Subcutaneous adipose tissue (tissue), 4 donors: ENCODE measurements around the gene PAX5. TPM values are rescaled to one million over a fixed set of nuclear protein-coding genes. Genes with fewer than 3 reads are reported as not detected.

Source experiments
- CTCF ChIP-seq: fragments of 450-650 bp; IDR thresholded peaks from one replicate; pipeline ENCODE4 v1.5.1; 2016; ENCODE audit warnings: low read depth, mild to moderate bottlenecking, control low read depth, antibody characterized with exemption, moderate library complexity
- total RNA-seq, 4 donors: library from RNA; depleted of rRNA; stranded (reverse); fragments of >200 nt; gene quantifications; one replicate each; pipeline ENCODE4 v1.1.0, GENCODE V29; 2016

PAX5 gene
- total RNA-seq, 4 donors from 2014 or later, result under 0.01 to 0.19 (median 0.17) TPM; not detected in 1

- no peak for TF ChIP-seq CTCF
Observed at GRCh38 chr9:36895744-36896260, 138.3 kb downstream of the PAX5 start.

- no peak for TF ChIP-seq CTCF
Observed at GRCh38 chr9:36894695-36895310, 139.3 kb downstream of the PAX5 start.

- no peak for TF ChIP-seq CTCF
Observed at GRCh38 chr9:36893911-36894310, 140.2 kb downstream of the PAX5 start.

- no peak for TF ChIP-seq CTCF
Observed at GRCh38 chr9:36893184-36893583, 140.9 kb downstream of the PAX5 start.

GRCh38 chr9:36892279-36892678, 141.8 kb downstream of the PAX5 start:
- no peak for TF ChIP-seq CTCF

- TF ChIP-seq CTCF, result no peak
Observed at GRCh38 chr9:36891341-36891811, 142.7 kb downstream of the PAX5 start.

GRCh38 chr9:36889844-36890243, 144.2 kb downstream of the PAX5 start:
- TF ChIP-seq CTCF, result no peak
